ENCODE measurements around the gene MEGF11. TPM values are rescaled to one million over a fixed set of nuclear protein-coding genes. Genes with fewer than 3 reads are reported as not detected.

MEGF11 gene
- total RNA-seq, 1 experiment from 2014 or later = 1.2 TPM

DNA sequence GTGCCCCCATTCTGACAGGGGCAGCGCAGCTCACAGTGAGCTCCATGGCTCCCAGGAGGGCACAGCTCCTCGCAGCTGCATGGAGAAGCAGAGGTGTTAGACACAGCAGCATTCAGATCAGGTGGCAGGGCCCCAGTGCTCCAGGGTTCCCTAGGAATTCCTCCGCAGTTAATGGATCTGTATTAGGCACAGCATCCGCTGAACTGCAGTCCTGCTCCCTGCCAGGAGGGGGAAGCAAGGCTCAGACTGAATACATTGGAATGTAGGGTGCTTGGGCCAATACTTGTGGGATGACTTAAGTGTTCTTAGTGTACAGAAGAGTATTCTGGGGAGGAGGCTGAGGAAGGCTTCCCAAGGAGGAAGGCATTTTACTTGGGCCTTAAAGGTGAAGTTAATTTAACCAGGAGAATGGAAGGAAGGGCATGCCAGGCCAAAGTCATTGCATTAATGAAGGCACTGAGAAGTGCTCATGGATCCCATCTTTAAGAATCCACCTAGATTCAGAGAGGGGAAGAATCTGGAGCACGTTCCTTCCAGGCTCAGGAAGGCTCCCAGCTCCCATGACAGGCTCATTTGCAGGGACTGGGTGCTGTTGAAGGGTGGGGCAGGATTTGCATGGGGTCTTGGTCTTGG lies 272.6 kb downstream of the MEGF11 start:
- Mint-ChIP-seq H3K27ac (no peak overlapping the region), H3K27me3 (ENCODE audit: low read depth) (peaks cover 19% of the 10 kb centered on the region), H3K9me3 (no peaks in the 10 kb centered on the region), H3K36me3 (ENCODE audit: insufficient read depth in 1 of 3, low read depth in 3 of 3) (no peaks in the 10 kb centered on the region), H3K4me1 (peaks cover 21 to 39% of the 10 kb centered on the region in 2 experiments), H3K4me3 (peak overlapping the region in 1 of 2 experiments; percentile 53; a peak in 1 of 5 replicates)
- Histone ChIP-seq H3K18ac (ENCODE audit: insufficient read length, low read depth, low read length) (no peak overlapping the region), H2BK20ac (ENCODE audit: low read depth, low read length, poor library complexity, severe bottlenecking) (no peak overlapping the region), H2BK15ac (ENCODE audit: low read depth, low read length) (no peak overlapping the region), H3K79me1 (ENCODE audit: insufficient read depth, low read depth, low read length, poor library complexity, severe bottlenecking) (no peaks in the 10 kb centered on the region), H3K4me1 (ENCODE audit: insufficient read depth, low read length) (peaks cover 3% of the 10 kb centered on the region; the same call in 1 of the 2 replicates), H3K79me2 (ENCODE audit: insufficient read depth, low read length) (no peaks in the 10 kb centered on the region), H3K9ac (ENCODE audit: extremely low read depth, insufficient read length, low read length) (no peak overlapping the region), H3K9me3 (ENCODE audit: control insufficient read depth, low read depth, low read length) (no peaks in the 10 kb centered on the region), H3K4me2 (ENCODE audit: insufficient read depth, insufficient read length, low read length) (no peak overlapping the region), H2AFZ (ENCODE audit: low read length) (no peak overlapping the region), H4K91ac (ENCODE audit: insufficient read length, low read depth, low read length) (no peak overlapping the region), H3K27ac (ENCODE audit: insufficient read length, low read depth, low read length) (no peak overlapping the region), H3K4ac (ENCODE audit: low read depth, low read length) (no peak overlapping the region), H3T11ph (ENCODE audit: low read length) (no peak overlapping the region), H3K23ac (ENCODE audit: insufficient read length, low read depth, low read length) (no peak overlapping the region), H3K56ac (ENCODE audit: insufficient read length, low read depth, low read length) (no peak overlapping the region), H4K8ac (replicated peaks; ENCODE audit: insufficient read length, low read depth, low read length) (no peak overlapping the region), H2AK5ac (ENCODE audit: insufficient read length, low read length) (no peak overlapping the region), H3K27me3 (ENCODE audit: insufficient read depth, low read length) (no peaks in the 10 kb centered on the region), H3K23me2 (ENCODE audit: insufficient read length, low read depth, low read length, poor library complexity, severe bottlenecking) (peaks cover 3% of the 10 kb centered on the region), H2BK12ac (ENCODE audit: insufficient read length, low read depth, low read length) (no peak overlapping the region), H2BK120ac (ENCODE audit: low read depth, low read length, poor library complexity, severe bottlenecking) (no peak overlapping the region), H4K20me1 (ENCODE audit: control insufficient read depth, insufficient read depth, insufficient read length) (no peaks in the 10 kb centered on the region), H3K14ac (ENCODE audit: insufficient read depth, low read length) (no peak overlapping the region), H4K5ac (ENCODE audit: insufficient read length, low read depth, low read length) (no peak overlapping the region), H2BK5ac (ENCODE audit: insufficient read length, low read length) (no peak overlapping the region)
- DNase-seq = peak; percentile 87
- WGBS (ENCODE audit: extremely low coverage, insufficient read length, low lambda C conversion rate) = no CpG with 5 or more reads among the region's 5 CpGs
- TF ChIP-seq, protein P1, sequence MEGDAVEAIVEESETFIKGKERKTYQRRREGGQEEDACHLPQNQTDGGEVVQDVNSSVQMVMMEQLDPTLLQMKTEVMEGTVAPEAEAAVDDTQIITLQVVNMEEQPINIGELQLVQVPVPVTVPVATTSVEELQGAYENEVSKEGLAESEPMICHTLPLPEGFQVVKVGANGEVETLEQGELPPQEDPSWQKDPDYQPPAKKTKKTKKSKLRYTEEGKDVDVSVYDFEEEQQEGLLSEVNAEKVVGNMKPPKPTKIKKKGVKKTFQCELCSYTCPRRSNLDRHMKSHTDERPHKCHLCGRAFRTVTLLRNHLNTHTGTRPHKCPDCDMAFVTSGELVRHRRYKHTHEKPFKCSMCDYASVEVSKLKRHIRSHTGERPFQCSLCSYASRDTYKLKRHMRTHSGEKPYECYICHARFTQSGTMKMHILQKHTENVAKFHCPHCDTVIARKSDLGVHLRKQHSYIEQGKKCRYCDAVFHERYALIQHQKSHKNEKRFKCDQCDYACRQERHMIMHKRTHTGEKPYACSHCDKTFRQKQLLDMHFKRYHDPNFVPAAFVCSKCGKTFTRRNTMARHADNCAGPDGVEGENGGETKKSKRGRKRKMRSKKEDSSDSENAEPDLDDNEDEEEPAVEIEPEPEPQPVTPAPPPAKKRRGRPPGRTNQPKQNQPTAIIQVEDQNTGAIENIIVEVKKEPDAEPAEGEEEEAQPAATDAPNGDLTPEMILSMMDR (conservative IDR thresholded peaks at IDR 0.05) = peak; percentile 82
